ENCODE data around the gene KIF12. TPM values are rescaled to one million over a fixed set of nuclear protein-coding genes. Genes with fewer than 3 reads are reported as not detected.

KIF12 gene
- total and polyA plus RNA-seq, 9 donors = 0.54 to 17.8 (median 2.0) TPM; not detected in 1

- Histone ChIP-seq H3K9me3 (peaks cover 0 to under 1% of the 10 kb centered on the region in 2 donors), H3K27me3 (no peaks in the 10 kb centered on the region), H3K27ac (no peak overlapping the region), H3K4me1 (ENCODE audit: insufficient read depth) (peaks cover 5% of the 10 kb centered on the region), H3K4me3 (no peak overlapping the region), H3K36me3 (no peaks in the 10 kb centered on the region)
- intact Hi-C loops (cut with DNase I) = no loop called here
- peak in 1 of 5 donors; percentile 25 for DNase-seq
- WGBS, 3 donors = 78 to 81% (median 80%) methylated on average over 14 of the region's 14 CpGs
- no peak for TF ChIP-seq POLR2A (IDR thresholded peaks at IDR 0.05)
- TF ChIP-seq CTCF (IDR thresholded peaks at IDR 0.05) = no peak
- no peak for TF ChIP-seq EP300 (IDR thresholded peaks at IDR 0.05)
Measured at GRCh38 chr9:114096866-114097612, 2.1 kb downstream of the KIF12 start.

- H3K4me3 ChIP-seq = no peak overlapping the region
- peak in 1 of 5 donors; percentile 23 for DNase-seq
- no peaks in the 10 kb centered on the region for H3K9me3 ChIP-seq
- 81 to 89% (median 84%) methylated on average over 9 of the region's 9 CpGs for WGBS, 3 donors
- intact Hi-C loops (cut with DNase I) = no loop called here
- no peak overlapping the region for H3K27ac ChIP-seq
- no peak for TF ChIP-seq CTCF (IDR thresholded peaks at IDR 0.05)
- TF ChIP-seq POLR2A (IDR thresholded peaks at IDR 0.05) = no peak
- no peak for TF ChIP-seq EP300 (IDR thresholded peaks at IDR 0.05)
- no peaks in the 10 kb centered on the region for H3K36me3 ChIP-seq
- no peaks in the 10 kb centered on the region for H3K27me3 ChIP-seq
- H3K4me1 ChIP-seq (ENCODE audit: insufficient read depth) = peaks cover 5% of the 10 kb centered on the region
Measured at GRCh38 chr9:114096041-114096511, 3.0 kb downstream of the KIF12 start.

- WGBS, 3 donors = 96 to 98% (median 97%) methylated on average over 12 of the region's 12 CpGs
- TF ChIP-seq CTCF (IDR thresholded peaks at IDR 0.05) (no peak), POLR2A (IDR thresholded peaks at IDR 0.05) (no peak), EP300 (IDR thresholded peaks at IDR 0.05) (no peak)
- Histone ChIP-seq H3K36me3 (no peaks in the 10 kb centered on the region), H3K27ac (no peak overlapping the region), H3K9me3 (no peaks in the 10 kb centered on the region), H3K4me3 (no peak overlapping the region), H3K4me1 (ENCODE audit: insufficient read depth) (peaks cover 5% of the 10 kb centered on the region), H3K27me3 (no peaks in the 10 kb centered on the region)
- intact Hi-C loops (cut with DNase I) = no loop called here
- DNase-seq = peak in 1 of 5 donors; percentile 25
Measured at GRCh38 chr9:114094971-114095370, 4.1 kb downstream of the KIF12 start.

- no peaks in the 10 kb centered on the region for H3K36me3 ChIP-seq
- H3K9me3 ChIP-seq = no peaks in the 10 kb centered on the region
- TF ChIP-seq CTCF (IDR thresholded peaks at IDR 0.05) = no peak
- H3K4me3 ChIP-seq = no peak overlapping the region
- whole genome bisulfite sequencing, 3 donors = 87 to 92% (median 90%) methylated on average over 8 to 9 of the region's 9 CpGs
- H3K4me1 ChIP-seq (ENCODE audit: insufficient read depth) = peaks cover 5% of the 10 kb centered on the region
- H3K27me3 ChIP-seq = no peaks in the 10 kb centered on the region
- intact Hi-C loops (cut with DNase I) = no loop called here
- H3K27ac ChIP-seq = no peak overlapping the region
- no peak for DNase-seq
Measured at GRCh38 chr9:114093761-114094505, 5.2 kb downstream of the KIF12 start.

Measured in ovary (tissue), 9 donors.